Hepatocyte (in vitro differentiated cells): ENCODE measurements around the gene STAB2. TPM values are rescaled to one million over a fixed set of nuclear protein-coding genes. Genes with fewer than 3 reads are reported as not detected.
"Not testable (repeated sequence)": the region's sequence is repeated elsewhere in the genome, so short reads cannot be mapped to it uniquely, and the experiment has no call there.

Experiments used
- DNase-seq: peaks from one replicate; pipeline ENCODE4 v3.0.0-alpha.2; 2016; ENCODE audit warnings: low spot score
- H2AFZ ChIP-seq: fragments of 200-600 bp; sonication (generic); 2 replicates; pipeline ENCODE4 v1.6.0; 2016; ENCODE audit warnings: antibody characterized with exemption, mild to moderate bottlenecking
- H3K27ac ChIP-seq: fragments of 200-600 bp; sonication (generic); 2 replicates; pipeline ENCODE4 v1.5.1; 2016; ENCODE audit warnings: mild to moderate bottlenecking
- H3K27me3 ChIP-seq: fragments of 200-600 bp; sonication (generic); 2 replicates; pipeline ENCODE4 v1.6.1; 2016
- H3K36me3 ChIP-seq: fragments of 200-600 bp; sonication (generic); replicated peaks from 2 replicates; pipeline ENCODE4 v1.5.1; 2016; ENCODE audit warnings: low read depth; ENCODE audit not compliant: insufficient read depth
- H3K4me1 ChIP-seq: fragments of 200-600 bp; sonication (generic); 2 replicates; pipeline ENCODE4 v1.5.1; 2016; ENCODE audit warnings: mild to moderate bottlenecking, moderate library complexity; ENCODE audit not compliant: insufficient read depth
- H3K4me2 ChIP-seq: fragments of 200-600 bp; sonication (generic); 2 replicates; pipeline ENCODE4 v1.6.0; 2016
- H3K4me3 ChIP-seq: fragments of 200-600 bp; sonication (generic); 2 replicates; pipeline ENCODE4 v1.5.1; 2016; ENCODE audit warnings: mild to moderate bottlenecking
- H3K79me2 ChIP-seq: fragments of 200-600 bp; sonication (generic); 2 replicates; pipeline ENCODE4 v1.6.0; 2017; ENCODE audit warnings: mild to moderate bottlenecking
- H3K9me2 ChIP-seq: fragments of 200-600 bp; sonication (generic); replicated peaks from 2 replicates; pipeline ENCODE4 v1.6.0; 2017; ENCODE audit warnings: mild to moderate bottlenecking; ENCODE audit not compliant: insufficient read depth
- H3K9me3 ChIP-seq: fragments of 200-600 bp; sonication (generic); 2 replicates; pipeline ENCODE4 v1.5.1; 2016; ENCODE audit warnings: low read depth, mild to moderate bottlenecking
- H4K20me1 ChIP-seq: fragments of 200-600 bp; sonication (generic); 2 replicates; pipeline ENCODE4 v1.6.0; 2016; ENCODE audit warnings: mild to moderate bottlenecking; ENCODE audit not compliant: insufficient read depth, poor library complexity, severe bottlenecking
- CTCF ChIP-seq: fragments of 200-600 bp; sonication (generic); IDR thresholded peaks from 2 replicates; pipeline ENCODE4 v1.5.1; 2016; ENCODE audit warnings: antibody characterized with exemption, mild to moderate bottlenecking; ENCODE audit not compliant: poor library complexity
- EZH2 ChIP-seq: fragments of 200-600 bp; sonication (generic); IDR thresholded peaks from 2 replicates; pipeline ENCODE4 v1.6.1; 2016; ENCODE audit warnings: antibody characterized with exemption, mild to moderate bottlenecking, borderline replicate concordance
- EZH2phosphoT487 ChIP-seq: fragments of 200-600 bp; sonication (generic); IDR thresholded peaks from one replicate; pipeline ENCODE4 v1.6.1; 2018; ENCODE audit warnings: antibody characterized with exemption, mild to moderate bottlenecking, low read depth, moderate library complexity; ENCODE audit not compliant: unreplicated experiment, severe bottlenecking
- WGBS: methylation state at CpG from one replicate; pipeline ENCODE4 v1.1.6; 2016; ENCODE audit warnings: low lambda C conversion rate; ENCODE audit errors: missing lambda C conversion rate; 5-methylcytosine and 5-hydroxymethylcytosine counted together
- polyA plus RNA-seq: library from polyadenylated mRNA; unstranded; fragments of >200 nt; fragmentation: Nextera tagmentation; extraction: Ambion mirVana; gene quantifications from 2 replicates; pipeline ENCODE4 v1.2.1, GENCODE V29; 2016
- total RNA-seq: library from RNA; depleted of rRNA; stranded (reverse); fragments of >200 nt; gene quantifications from 2 replicates; pipeline ENCODE4 v1.2.3, GENCODE V29; 2014

Gene STAB2
- total and polyA plus RNA-seq, 2 experiments from 2014 or later: not detected

- H4K20me1 ChIP-seq: no peaks in the 10 kb centered on the region
- no peak overlapping the region for H3K27ac ChIP-seq
- 60% methylated on average over 3 of the region's 3 CpGs for WGBS
- no peak overlapping the region for H3K4me2 ChIP-seq
- H3K9me3 ChIP-seq: no peaks in the 10 kb centered on the region
- TF ChIP-seq EZH2 (no peak), EZH2phosphoT487 (no peak)
- no peaks in the 10 kb centered on the region for H3K36me3 ChIP-seq
- H3K4me3 ChIP-seq: no peak overlapping the region
- no peaks in the 10 kb centered on the region for H3K79me2 ChIP-seq
- no peaks in the 10 kb centered on the region for H3K4me1 ChIP-seq
- no peaks in the 10 kb centered on the region for H3K9me2 ChIP-seq
- H2AFZ ChIP-seq: no peak overlapping the region
- DNase-seq: no peak
- no peaks in the 10 kb centered on the region for H3K27me3 ChIP-seq
These were observed 55.3 kb downstream of the STAB2 start for GRCh38 chr12:103642240-103642864.

- no peak overlapping the region for H3K4me2 ChIP-seq
- 30% methylated on average over 1 of the region's 1 CpG for WGBS
- no peaks in the 10 kb centered on the region for H3K27me3 ChIP-seq
- H3K79me2 ChIP-seq: no peaks in the 10 kb centered on the region
- peak; percentile 23 for DNase-seq
- TF ChIP-seq CTCF: no peak
- TF ChIP-seq EZH2: no peak
- TF ChIP-seq EZH2phosphoT487: no peak
- peak overlapping the region; percentile 41 for H3K27ac ChIP-seq
- no peaks in the 10 kb centered on the region for H3K9me2 ChIP-seq
- H3K4me1 ChIP-seq: no peaks in the 10 kb centered on the region
- H3K9me3 ChIP-seq: no peaks in the 10 kb centered on the region
- no peak overlapping the region for H2AFZ ChIP-seq
- no peaks in the 10 kb centered on the region for H3K36me3 ChIP-seq
- H3K4me3 ChIP-seq: no peak overlapping the region
- H4K20me1 ChIP-seq: no peaks in the 10 kb centered on the region
These were observed 58.1 kb downstream of the STAB2 start for GRCh38 chr12:103645202-103645601.

GRCh38 chr12:103647267-103647666 lies 60.2 kb downstream of the STAB2 start:
- 46% methylated on average over 2 of the region's 2 CpGs for WGBS
- no peaks in the 10 kb centered on the region for H3K9me2 ChIP-seq
- no peaks in the 10 kb centered on the region for H3K36me3 ChIP-seq
- no peak overlapping the region for H3K27ac ChIP-seq
- no peak overlapping the region for H3K4me2 ChIP-seq
- no peaks in the 10 kb centered on the region for H3K9me3 ChIP-seq
- peak; percentile 48 for DNase-seq
- no peaks in the 10 kb centered on the region for H3K79me2 ChIP-seq
- no peaks in the 10 kb centered on the region for H3K4me1 ChIP-seq
- H4K20me1 ChIP-seq: no peaks in the 10 kb centered on the region
- H3K27me3 ChIP-seq: no peaks in the 10 kb centered on the region
- H2AFZ ChIP-seq: no peak overlapping the region
- TF ChIP-seq EZH2phosphoT487: no peak
- no peak for TF ChIP-seq CTCF
- TF ChIP-seq EZH2: no peak
- no peak overlapping the region for H3K4me3 ChIP-seq

DNA sequence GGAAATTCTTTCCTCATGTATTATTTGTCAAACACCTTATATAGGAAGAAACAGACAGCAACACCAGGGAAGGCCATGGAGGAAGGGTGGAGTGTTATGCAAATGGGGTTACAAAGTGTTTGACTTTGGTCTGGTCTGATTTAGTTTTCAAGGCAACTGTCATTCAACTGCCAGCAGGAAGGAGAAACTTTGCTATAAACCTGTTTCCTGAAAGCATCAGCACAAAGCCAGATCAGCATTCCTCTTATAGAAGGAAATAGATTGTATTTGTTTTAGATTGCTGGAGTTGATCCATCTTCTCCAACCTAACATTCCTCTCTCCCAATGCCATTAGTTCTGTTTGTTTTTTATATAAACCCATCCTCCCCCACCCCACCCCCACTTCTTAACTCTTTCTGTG lies 65.7 kb downstream of the STAB2 start:
- peak; percentile 24 for DNase-seq
- no peak overlapping the region for H3K4me2 ChIP-seq
- H3K9me2 ChIP-seq: no peaks in the 10 kb centered on the region
- H3K27ac ChIP-seq: peak overlapping the region; percentile 41
- H3K4me1 ChIP-seq: no peaks in the 10 kb centered on the region
- no peak overlapping the region for H2AFZ ChIP-seq
- no peaks in the 10 kb centered on the region for H3K9me3 ChIP-seq
- H3K36me3 ChIP-seq: no peaks in the 10 kb centered on the region
- no peak overlapping the region for H3K4me3 ChIP-seq
- H4K20me1 ChIP-seq: no peaks in the 10 kb centered on the region
- TF ChIP-seq CTCF (no peak), EZH2 (no peak), EZH2phosphoT487 (no peak)
- H3K79me2 ChIP-seq: no peaks in the 10 kb centered on the region
- no peaks in the 10 kb centered on the region for H3K27me3 ChIP-seq

DNA sequence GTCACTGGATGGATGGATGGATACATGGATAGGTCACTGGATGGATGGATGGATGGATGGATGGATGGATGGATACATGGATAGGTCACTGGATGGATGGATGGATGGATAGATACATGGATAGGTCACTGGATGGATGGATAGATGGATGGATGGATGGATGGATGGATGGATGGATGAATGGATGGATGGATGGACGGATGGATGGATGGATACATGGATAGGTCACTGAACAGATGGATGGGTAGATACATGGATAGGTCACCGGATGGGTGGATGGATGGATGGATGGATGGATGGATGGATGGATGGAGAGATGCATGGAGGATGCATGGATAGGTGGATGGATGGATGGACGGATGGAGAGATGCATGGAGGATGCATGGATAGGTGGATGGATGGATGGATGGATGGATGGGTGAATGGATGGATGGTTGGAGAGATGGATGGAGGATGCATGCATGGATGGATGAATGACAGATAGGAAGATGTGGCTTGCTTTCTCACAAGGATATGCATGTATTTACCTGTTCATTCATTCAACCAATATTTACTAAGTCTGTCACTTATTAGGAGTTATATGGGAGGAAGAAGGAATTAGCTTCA lies 66.6 kb downstream of the STAB2 start:
- not testable (repeated sequence) for H3K4me1 ChIP-seq, H3K36me3 ChIP-seq, H3K27me3 ChIP-seq, DNase-seq, H3K79me2 ChIP-seq, H3K4me3 ChIP-seq, H3K4me2 ChIP-seq, H4K20me1 ChIP-seq, H3K9me3 ChIP-seq, H3K9me2 ChIP-seq, H3K27ac ChIP-seq, H2AFZ ChIP-seq
- WGBS: 88% methylated on average over 3 of the region's 3 CpGs
